ENCODE results near the gene NFATC2. TPM values are rescaled to one million over a fixed set of nuclear protein-coding genes. Genes with fewer than 3 reads are reported as not detected.

The NFATC2 gene
- total RNA-seq, 1 experiment from 2014 or later, result 0.61 TPM

GRCh38 chr20:51584116-51584515, 41.6 kb upstream of the NFATC2 start:
- H3K4me2 ChIP-seq (ENCODE audit: insufficient read depth, insufficient read length, low read length), result no peak overlapping the region
- H2BK12ac ChIP-seq (ENCODE audit: insufficient read length, low read depth, low read length), result no peak overlapping the region
- no peak for DNase-seq
- no peak overlapping the region for H4K8ac ChIP-seq (replicated peaks; ENCODE audit: insufficient read length, low read depth, low read length)
- no peaks in the 10 kb centered on the region for H3K79me1 ChIP-seq (ENCODE audit: insufficient read depth, low read depth, low read length, poor library complexity, severe bottlenecking)
- H3K18ac ChIP-seq (ENCODE audit: insufficient read length, low read depth, low read length), result no peak overlapping the region
- Mint-ChIP-seq H3K27ac (no peak overlapping the region), H3K36me3 (ENCODE audit: insufficient read depth in 1 of 3, low read depth in 3 of 3) (no peaks in the 10 kb centered on the region), H3K4me1 (no peaks in the 10 kb centered on the region), H3K27me3 (ENCODE audit: low read depth) (peaks cover 18% of the 10 kb centered on the region), H3K9me3 (no peaks in the 10 kb centered on the region), H3K4me3 (no peak overlapping the region)
- H3K23ac ChIP-seq (ENCODE audit: insufficient read length, low read depth, low read length), result no peak overlapping the region
- H3T11ph ChIP-seq (ENCODE audit: low read length), result no peak overlapping the region
- H2AK5ac ChIP-seq (ENCODE audit: insufficient read length, low read length), result no peak overlapping the region
- no peaks in the 10 kb centered on the region for H3K79me2 ChIP-seq (ENCODE audit: insufficient read depth, low read length)
- no peak overlapping the region for H3K4ac ChIP-seq (ENCODE audit: low read depth, low read length)
- no peak overlapping the region for H4K5ac ChIP-seq (ENCODE audit: insufficient read length, low read depth, low read length)
- no peak overlapping the region for H2BK20ac ChIP-seq (ENCODE audit: low read depth, low read length, poor library complexity, severe bottlenecking)
- no peak overlapping the region for H2BK15ac ChIP-seq (ENCODE audit: low read depth, low read length)
- no peaks in the 10 kb centered on the region for H3K23me2 ChIP-seq (ENCODE audit: insufficient read length, low read depth, low read length, poor library complexity, severe bottlenecking)
- H4K20me1 ChIP-seq (ENCODE audit: control insufficient read depth, insufficient read depth, insufficient read length), result no peaks in the 10 kb centered on the region
- no peak overlapping the region for H4K91ac ChIP-seq (ENCODE audit: insufficient read length, low read depth, low read length)
- no peak overlapping the region for H3K9ac ChIP-seq (ENCODE audit: extremely low read depth, insufficient read length, low read length)
- no peak overlapping the region for H2BK5ac ChIP-seq (ENCODE audit: insufficient read length, low read length)
- H3K27me3 ChIP-seq (ENCODE audit: insufficient read depth, low read length), result no peaks in the 10 kb centered on the region
- no peaks in the 10 kb centered on the region for H3K4me1 ChIP-seq (ENCODE audit: insufficient read depth, low read length)
- no peak for TF ChIP-seq CTCF (conservative IDR thresholded peaks at IDR 0.05)
- no peak overlapping the region for H3K56ac ChIP-seq (ENCODE audit: insufficient read length, low read depth, low read length)
- H3K14ac ChIP-seq (ENCODE audit: insufficient read depth, low read length), result no peak overlapping the region
- H2BK120ac ChIP-seq (ENCODE audit: low read depth, low read length, poor library complexity, severe bottlenecking), result no peak overlapping the region
- no peaks in the 10 kb centered on the region for H3K9me3 ChIP-seq (ENCODE audit: control insufficient read depth, low read depth, low read length)
- no peak overlapping the region for H2AFZ ChIP-seq (ENCODE audit: low read length)
- no peak overlapping the region for H3K27ac ChIP-seq (ENCODE audit: insufficient read length, low read depth, low read length)
- WGBS (ENCODE audit: extremely low coverage, insufficient read length, low lambda C conversion rate), result no CpG with 5 or more reads among the region's 8 CpGs
